Measurements from ENCODE around the gene PCED1B.

Gene PCED1B

DNA sequence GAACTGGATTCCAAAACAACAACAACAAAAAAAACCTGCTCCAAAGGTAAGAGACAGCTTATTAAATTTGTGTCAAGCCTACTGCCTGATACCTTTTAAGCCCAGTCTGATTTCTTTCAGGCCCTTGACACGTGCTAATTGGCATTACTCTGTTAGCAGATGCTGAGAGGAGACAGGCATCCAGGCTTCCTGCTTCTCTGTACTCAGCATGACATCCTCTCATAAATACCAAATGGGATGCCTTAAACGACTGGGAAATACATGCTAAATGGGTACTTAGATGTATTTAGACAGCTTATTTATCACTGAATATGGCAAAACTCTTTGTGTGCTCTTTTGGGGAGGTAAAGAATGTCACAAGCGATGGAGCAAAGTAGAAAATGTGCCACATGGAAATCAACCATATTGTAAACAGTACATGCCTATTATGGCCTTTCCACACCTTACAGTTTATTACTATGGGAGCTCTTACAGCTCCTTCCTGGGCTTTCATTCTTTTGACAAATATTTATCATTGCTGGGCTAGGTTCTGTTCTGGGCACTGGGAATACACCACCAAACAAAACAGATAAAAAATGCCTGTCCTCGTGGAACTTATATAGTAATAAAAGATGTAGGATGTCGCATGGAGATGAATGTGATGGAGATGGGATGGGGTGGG is 11.5 kb upstream of the PCED1B start:
- no peak for DNase-seq

DNA sequence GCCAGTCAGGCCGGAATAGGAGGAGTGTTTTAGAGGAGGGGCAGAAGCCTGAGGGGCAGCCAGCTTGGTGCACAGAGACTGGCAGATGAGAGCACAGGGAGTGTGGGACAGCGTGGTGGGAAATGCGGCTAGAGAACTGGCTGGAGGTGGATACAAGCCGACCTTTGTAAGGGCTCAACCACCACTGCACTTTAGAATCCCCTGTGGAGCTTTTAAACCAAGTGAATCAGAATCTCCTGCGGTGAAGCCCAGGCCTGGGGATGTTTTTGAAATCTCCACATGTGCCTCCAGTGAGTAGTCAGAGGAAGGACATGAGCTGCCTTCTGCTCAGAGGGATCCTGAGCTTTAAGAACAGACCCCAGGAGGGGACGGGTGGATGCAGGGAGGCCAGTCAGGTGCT is 10.9 kb upstream of the PCED1B start:
- DNase-seq, result no peak

DNA sequence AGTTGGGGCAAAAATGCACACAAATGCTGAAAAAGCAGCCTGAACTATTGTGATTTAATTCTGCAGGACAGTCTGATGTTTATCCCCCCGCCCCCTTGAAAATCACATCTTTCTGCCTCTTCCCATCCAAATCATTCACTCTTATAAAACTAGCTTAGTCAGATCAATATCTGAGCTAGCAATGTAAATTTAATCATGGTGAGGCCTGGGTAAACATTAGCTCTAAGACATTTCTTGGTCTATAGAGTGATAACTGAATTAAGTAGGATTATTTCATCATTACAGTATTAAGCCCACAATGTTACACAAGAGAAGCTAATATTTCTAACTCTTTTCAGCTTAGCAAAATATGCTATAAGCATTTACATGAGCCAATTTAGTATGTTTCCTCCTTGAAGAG is 9.1 kb upstream of the PCED1B start:
- no peak for DNase-seq

DNA sequence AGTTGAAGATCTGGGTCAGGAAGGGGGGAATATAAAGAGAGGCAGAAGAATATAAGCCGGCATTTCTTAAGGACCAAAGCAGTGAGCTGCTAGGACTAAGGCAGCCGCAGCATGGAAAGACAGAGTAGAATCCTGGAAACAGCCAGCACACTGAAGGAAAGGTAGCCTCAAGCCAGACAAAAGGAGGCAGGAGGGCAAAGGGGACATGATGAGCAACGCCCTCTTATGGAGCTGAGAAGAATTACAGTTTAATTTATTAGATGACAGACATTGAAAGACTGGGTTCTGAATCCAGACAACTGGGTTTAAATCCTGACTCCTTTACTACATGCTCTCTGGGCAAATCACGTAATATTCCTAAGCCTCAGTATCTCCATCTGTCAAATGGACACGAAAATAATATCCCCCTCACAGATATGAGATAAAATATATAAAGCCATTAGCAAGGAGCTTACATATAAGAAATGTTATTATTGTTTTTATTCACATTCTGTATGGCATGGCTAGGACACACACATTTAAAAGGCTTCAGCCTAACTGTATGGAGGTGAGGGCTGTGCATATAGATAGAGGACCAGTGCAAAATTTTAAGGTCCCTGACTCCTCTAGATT is 8.1 kb upstream of the PCED1B start:
- peak in 1 of 2 donors; percentile 16 for DNase-seq

DNA sequence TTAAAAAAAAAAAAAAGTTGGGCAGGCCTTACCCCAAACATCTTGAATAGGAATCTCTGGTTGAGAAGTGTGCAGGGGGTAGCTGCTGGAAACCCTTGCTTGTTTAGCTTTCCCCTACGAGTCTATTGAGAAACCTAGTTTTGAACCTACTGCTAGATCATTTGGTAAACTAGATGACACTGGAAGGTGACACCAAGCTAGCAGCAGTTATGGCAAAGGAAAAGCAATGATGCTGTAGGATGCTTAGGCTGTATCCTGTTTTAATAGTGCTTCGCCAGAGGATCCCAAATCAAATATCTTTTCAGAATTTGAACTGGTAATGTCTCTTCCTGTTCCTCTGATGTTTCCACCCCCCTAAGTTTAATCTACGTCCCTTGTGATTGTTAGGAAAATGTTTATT is 5.5 kb upstream of the PCED1B start:
- no peak for DNase-seq

DNA sequence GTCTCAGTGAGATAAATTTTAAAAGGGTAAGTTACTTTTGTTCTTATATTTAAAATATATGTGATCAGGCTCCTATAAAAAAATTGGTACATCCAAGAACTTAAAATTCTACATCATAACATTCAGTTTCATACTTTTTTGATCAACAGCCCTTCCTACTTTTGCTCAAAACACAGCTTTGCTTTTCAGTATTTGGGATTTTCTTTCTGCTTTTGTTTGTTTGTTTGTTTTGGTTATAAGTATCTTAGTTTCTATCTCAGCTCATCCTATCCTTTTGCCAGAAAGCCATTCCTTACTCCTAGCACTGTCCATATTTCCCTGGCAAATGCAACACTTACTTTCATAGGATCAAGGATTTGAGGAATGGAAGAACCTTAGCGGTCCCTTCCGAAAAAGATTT is 4.7 kb upstream of the PCED1B start:
- no peak for DNase-seq

DNA sequence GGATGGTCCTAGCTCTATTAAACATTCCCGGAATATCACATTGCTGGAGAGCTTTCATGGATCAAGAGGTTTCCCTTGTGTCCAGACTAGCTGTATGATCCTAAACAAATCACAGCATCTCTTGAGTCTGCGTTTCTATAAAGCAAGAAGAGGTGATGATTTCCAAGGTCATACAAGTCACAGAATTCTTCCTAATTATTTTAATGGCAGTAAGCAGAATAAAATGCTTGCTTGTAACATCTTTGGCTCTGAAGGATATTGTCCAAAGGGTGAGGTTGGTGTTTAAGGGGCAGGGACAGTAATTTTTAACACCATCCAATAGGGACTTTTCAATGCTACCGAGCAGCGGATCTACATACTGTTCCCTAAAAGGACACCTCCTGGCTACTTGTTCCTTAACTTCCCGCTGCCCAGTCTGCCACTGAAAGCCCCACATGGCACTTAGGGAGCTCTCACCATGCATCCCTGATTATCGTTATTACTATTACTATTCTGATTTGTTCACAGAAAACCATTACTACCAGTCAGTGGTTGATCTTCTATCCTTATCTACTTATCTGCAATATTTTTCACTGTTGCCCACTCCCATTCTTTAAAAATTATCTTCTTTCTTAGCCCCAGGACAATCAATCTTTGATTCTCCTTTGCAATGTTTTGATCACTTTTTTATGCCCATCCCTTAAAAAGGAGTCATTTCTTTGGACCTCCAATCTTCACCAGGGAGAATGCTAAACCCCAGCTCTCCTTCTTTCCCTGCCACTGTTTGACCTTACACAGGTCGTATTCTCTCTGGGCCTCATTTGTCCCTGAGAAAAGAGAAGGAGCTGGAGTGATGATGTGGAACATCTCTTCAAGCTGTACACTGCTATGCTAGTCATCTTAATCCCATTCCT is 4.0 kb upstream of the PCED1B start:
- DNase-seq, result no peak

DNA sequence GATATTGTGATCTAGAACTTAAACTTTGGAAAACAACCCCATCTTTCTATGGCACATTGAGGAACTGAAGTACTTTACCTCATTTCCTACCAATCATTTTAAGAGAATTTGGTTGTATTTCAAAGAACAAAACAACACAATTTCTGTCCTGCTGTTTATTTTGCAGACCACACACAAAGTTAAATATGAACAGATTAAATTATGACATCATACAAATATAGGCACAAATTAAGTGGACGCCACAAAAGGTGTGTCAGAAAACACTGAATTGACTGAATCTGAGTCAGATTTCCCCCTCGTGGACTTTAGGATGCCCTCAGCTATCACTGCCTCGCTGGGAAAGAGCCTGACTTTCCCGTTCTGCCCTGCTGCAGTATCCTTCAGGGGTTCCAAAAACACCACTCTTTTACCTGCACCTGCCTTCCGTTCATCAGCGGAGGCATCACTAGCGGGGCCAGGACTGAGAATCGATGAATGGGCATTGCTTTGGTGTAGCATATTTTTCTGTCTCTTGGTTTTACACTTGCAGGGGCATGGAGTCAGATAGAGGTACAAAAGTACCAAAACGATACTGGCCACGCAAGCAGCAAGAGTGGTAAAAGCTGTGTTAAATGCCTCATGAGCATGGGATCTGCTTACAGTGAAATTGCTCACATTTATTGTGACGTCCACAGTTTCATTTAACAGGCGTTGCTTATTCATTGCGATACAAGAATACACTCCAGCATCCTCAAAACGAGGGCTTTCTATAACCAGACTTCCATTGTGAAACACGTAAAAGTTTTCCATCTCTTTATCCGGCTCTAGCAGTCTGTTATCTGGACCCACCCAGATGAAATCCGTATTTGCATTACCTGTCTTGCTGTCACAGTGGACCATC is 2.0 kb upstream of the PCED1B start:
- no peak for DNase-seq

DNA sequence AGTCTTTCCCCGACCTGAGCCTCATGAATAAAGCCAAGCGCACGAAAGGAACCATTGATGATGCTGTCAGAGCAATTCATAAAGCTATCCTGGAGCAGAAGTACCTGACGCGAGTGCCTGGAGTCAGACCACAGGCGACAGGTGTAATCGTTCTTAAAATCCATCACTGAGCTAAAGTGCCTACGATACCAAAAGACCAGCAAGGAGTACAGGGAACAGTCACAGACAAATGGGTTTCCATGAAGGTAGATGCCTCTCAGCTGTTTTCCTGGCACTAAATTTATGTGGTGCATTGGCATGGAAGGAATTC is 1.4 kb upstream of the PCED1B start:
- no peak for DNase-seq

DNA sequence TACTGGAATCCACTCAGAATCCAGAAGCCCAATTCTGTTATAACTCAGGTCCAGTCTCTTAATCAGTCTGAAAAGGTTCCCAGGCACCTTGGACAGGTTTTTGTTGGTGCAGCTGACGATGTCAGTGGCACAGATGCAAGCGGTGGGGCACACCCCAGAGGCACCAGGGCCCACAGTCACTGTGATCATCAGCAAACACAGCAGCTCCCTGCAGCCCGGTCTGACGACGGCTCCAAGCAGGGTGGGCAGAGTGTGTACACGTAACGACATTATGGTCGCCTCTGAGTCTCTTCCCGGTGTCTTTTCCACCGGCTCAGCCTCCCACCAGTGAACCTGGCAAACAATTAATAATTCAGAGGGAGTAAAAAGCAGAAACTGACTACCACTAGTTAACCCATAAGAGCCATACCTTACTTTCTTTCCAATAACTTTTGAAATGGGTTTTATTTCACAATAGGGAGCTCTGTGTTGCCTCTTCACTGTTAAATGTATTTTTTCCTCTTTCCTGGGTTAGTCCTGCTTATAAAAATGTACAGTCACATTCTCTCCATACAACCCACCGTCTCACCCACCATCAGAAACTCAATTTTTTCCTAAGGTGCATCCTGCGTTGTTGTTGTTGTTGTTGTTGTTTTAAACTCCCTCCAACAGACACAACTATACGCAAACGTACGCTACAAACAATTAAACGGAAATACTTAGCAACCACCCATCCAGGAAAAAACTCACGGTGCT is 521 bp upstream of the PCED1B start:
- DNase-seq, result no peak

DNA sequence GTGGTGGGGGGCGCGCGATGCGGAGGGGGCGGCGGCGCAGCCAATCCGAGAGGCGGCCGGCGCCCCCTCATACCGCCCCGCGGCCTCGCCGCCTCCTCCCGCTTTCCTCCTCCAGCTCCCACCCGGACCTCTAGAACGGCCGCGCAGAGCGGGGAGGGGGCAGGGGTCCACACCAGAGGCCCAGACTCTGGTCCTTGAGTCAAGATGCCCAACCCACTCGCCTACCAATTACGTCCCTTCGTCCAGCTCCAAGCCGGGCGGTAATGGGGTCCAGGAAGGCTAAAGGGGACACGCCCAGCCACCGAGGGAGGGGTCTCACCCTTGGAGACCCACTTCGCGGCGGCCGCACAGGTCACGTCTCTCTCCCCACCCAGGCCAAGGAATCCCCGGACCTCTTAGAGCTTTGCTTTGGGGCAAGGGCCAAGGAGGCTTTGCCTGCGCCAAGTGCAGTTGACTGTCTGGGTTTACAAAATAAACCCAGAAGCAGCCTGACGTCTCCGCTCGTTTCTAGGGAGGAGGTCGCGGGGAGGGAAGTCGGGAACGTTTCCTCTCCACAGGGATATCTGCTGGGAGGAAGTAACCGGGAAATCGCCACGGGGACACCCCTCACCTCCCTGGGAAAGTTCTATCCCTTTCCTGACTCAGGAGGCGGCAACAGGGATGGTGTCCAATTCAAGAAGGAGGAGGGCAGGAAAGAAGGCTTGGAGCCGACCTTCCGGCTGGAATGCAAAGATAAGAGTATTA is 732 bp downstream of the PCED1B start:
- peak in 1 of 2 donors; percentile 34 for DNase-seq

DNA sequence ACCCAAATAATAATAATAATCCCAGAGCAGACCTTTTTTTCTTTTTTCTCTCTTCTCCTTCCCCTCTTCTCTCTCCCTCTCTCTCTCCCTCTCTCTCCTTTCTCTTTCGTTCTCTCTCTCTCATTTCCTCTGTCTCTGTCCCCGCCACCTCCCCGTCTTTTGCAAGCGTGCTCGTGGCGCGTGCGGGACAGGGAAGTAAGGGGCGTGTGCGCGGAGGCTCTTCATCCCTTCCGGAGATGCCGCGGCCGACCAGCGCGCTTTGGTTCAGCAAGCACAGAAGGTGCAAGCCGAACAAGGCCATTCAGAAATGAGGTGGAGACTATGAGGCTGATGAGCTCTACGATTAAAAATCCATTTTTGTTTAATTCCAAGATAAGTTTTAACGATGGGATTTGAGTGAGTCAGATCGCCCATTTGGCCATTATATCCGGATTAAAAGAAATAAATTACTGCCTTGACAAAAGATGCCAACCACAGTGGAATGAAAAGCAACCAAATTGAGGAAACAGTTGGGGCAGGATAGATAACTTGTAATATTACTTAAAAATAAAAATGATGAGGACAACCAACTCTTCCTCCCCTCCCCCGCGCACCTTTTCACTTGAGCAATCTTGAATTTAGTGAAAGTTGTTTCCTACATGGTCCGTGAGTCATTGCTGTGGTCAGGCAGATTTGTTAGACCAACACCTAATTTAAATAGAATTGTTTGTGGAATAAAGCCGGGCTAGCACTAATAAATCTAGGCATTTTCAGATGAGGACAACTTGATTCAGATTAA is 1.5 kb downstream of the PCED1B start:
- DNase-seq, result peak; percentile 60 to 70

DNA sequence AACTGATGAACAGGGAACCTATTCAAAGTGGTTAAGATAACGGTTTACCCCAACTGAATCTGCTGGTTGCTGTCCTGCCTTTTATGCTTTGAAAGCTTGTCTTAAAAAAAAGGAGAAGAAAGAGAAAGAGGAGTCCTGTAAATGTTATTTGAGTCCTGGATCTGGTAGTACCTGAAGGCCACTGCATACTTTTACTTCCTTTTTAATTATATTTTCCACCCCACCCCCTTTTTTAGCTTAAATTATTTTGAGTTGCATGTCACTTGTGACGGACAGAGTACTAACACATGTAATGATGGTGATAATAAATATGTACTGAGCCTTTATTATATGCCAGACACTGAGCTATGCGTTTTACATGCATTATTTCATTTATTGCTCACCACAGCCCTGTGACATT is 2.9 kb downstream of the PCED1B start:
- DNase-seq, result no peak

DNA sequence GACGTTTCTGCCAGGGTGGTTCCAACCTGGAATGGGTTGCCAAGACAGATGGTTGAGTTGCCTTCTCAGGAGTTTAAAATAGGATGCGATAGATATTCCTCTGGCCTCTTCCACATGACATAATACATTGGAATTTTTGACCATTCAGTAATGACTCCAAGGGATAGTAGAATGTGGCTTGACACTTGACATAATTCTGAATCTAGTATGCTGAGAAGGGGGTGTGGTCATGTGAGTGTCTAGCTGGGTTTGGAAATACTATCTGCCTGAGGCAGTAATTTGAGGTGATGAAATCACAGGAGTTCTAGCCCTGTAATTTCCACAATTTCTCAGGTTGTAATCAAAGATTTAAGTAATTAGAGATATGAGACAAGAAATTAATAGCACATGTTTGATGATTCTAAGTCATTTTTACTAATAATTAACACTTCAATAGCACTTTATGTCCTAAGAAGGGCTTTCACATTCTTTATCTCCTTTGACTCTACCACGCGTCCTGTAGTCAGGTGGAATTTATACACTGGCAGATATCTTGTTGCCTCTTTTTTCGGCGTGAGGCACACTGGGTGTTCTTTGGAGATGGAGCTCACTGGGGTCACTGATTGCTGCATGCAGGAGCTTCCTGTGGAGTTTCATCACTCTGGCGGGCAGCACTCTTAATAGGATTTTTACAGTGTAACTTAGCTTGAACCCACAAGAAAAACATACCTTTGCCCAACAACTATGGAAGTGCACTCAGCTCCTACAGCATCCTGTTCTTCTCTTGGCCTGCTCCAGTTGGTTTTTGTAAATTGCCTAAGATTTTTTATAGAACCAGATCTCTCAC is 3.6 kb downstream of the PCED1B start:
- DNase-seq, result peak; percentile 69 to 81

DNA sequence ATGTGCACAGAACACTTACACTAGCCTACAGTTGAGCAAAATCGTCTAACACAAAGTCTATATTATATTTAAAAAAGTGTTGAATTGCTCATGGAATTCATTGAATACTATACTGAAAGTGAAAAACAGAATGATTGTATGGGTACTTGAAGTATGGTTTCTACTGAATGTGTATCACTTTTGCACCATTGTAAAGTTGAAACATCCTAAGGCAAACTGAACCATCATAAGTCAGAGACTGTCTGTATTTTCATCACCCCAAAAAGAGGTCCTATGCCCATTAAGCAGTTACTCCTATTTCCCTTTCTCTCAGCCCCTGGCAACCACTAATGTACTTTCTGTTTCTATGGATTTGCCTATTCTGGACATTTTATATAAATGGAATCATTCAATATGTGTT is 4.8 kb downstream of the PCED1B start:
- DNase-seq, result no peak

DNA sequence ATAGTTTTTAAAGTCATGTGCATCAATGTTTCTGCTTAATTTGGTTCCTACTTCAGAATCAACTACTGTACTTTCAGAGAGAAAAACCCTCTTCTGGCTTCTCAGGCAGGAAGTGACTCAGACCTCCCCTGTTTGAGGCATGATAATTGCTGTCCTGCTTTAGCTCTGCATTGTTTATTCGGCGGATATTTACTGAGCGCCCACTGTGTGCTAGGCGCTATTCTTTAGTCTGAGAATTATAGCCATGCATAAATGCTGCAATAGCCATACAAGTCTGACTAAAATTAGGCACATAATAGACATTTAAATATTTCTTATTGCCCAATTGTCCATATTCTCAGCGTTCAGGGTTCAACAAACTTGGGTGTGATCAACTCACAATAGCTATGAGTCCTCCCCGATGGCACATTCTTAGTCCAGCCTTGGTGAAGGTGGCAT is 6.4 kb downstream of the PCED1B start:
- DNase-seq, result peak; percentile 63 to 69

DNA sequence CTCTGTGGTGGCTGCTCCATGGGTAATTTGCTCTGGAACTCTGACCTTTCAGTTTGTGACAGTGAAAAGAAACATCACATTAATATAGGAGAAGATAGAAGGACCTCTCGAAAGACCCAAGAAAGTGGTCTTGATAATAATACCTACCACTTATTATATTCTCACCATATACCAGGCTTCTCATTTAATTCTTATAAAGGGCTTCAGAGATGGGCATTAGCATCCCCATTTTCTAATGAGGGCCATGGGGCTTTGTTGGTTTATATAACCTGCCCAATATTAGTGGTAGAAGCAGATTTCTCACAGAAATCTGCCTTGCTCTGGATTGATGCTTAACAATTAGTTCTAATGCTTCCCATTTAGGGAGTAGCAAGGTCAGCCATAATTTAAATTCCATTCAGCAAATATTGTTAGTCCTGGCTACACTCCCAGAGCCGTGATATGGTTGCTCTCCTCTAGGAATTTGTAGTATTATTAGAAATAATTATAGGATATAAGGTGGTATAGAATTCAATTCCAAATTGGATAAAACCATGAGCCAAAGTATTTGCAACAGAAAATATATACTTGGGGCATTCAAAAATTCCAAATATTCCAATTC is 7.8 kb downstream of the PCED1B start:
- DNase-seq, result no peak

DNA sequence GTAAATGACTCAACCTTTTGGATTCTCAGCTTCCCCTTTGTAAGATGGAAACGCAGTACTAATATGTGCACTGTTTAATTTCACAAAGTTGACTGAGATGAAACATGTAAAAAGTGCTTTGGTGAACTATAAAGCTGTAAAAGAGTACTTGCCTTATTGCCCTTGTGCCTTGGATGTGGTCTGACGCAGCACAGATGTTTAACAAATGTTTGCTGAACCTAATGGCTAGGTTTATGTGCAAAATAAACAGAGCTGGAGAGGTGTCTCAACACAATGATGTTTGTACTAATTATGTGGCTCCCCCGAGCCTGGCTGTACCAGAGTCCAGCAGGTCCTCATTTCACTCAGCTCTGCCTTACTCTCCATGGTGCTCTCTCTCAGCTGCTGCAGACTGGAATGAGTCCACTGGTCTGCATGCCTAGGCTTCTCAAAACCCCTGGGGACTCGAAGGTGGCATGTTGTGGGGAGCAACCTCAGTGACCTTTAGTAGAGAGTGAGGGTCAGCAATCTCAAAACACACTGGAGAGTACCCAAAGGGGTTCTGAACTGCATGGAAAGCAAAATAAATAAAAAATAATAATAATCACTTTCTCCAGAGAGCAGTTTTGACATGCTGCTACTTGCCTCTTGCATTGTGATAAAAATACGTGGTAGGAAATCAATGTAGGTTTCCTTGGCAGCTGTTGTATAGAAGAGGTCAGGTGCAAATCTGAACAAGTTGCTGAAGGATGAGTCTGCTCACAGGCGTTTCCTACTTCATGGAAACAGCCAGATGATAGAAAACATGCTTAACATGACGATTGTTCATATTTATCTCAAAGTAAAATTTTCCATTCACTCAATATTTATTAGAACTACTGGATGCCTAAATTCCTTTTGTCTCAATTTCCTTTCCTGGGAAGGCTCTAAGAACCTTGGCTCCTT is 8.9 kb downstream of the PCED1B start:
- no peak for DNase-seq

All from inflammatory macrophage treated with lipopolysaccharide for 1 hour (primary cell).